Measurements from ENCODE around the gene PIK3AP1.
A peak's percentile ranks its signal among the peaks of the same experiment; 100 is the strongest.

Gene PIK3AP1

DNA sequence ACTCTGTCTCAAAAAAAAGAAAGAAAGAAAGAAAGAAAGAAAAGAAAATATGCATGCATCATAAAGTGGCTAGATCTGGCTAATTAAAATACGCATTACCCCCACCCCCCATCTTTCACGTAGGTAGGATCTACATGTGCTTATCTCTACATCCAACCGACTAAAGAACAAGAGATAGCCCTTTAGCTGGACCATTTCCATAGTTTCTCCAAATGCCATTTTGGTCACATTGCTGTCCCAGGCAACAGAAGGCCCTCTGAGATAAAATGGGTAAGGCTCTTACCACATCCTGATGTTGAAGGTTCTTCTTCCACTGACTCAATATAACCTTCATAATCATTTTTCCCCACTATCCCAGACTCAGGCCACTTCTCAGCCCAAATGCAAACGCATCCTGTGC, 31.5 kb downstream of the PIK3AP1 start:
- TF ChIP-seq, protein P1, sequence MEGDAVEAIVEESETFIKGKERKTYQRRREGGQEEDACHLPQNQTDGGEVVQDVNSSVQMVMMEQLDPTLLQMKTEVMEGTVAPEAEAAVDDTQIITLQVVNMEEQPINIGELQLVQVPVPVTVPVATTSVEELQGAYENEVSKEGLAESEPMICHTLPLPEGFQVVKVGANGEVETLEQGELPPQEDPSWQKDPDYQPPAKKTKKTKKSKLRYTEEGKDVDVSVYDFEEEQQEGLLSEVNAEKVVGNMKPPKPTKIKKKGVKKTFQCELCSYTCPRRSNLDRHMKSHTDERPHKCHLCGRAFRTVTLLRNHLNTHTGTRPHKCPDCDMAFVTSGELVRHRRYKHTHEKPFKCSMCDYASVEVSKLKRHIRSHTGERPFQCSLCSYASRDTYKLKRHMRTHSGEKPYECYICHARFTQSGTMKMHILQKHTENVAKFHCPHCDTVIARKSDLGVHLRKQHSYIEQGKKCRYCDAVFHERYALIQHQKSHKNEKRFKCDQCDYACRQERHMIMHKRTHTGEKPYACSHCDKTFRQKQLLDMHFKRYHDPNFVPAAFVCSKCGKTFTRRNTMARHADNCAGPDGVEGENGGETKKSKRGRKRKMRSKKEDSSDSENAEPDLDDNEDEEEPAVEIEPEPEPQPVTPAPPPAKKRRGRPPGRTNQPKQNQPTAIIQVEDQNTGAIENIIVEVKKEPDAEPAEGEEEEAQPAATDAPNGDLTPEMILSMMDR (conservative IDR thresholded peaks at IDR 0.05; ENCODE audit: low read depth, low read length): no peak
- DNase-seq (ENCODE audit: low read depth): no peak

DNA sequence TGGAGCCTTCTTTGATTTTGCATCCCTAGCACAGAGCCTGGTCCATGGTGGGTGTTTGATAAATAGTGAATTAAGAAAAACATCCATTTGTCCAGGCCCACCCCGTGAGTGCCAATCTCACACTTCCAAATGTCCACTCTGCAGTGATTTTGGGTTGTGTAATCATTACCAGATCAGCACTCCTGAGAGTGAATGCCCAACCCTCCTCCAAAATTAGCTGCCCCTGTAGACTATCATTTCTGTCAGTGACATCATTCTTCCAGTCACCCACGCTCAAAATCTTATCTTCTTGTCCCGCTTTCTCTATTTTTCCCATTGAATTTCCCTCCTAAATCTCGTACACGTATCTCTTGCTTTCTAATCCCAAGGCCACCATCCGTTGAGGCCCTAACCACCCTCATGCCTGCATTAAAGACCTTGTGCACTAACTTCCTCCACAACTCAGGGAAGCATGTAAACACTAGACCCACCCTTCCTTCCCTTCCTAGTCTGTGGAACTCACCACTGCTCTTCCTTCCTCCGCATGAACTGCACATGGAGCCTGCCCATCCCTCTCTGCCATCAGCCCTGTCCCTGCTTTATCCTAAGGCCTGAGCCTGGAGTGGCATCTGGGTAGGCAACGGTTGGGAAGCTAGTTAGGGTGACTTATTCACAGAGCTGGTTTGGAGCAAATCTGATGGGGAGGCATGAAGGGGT, 32.8 kb downstream of the PIK3AP1 start:
- TF ChIP-seq, protein P1 (conservative IDR thresholded peaks at IDR 0.05; ENCODE audit: low read depth, low read length): no peak
- H3K4me3 ChIP-seq (ENCODE audit: low read length): no peak overlapping the region
- DNase-seq (ENCODE audit: low read depth): no peak

More for the DNA sequence above, 31.5 kb downstream of the PIK3AP1 start:
- H3K4me3 ChIP-seq (ENCODE audit: low read length): no peak overlapping the region

DNA sequence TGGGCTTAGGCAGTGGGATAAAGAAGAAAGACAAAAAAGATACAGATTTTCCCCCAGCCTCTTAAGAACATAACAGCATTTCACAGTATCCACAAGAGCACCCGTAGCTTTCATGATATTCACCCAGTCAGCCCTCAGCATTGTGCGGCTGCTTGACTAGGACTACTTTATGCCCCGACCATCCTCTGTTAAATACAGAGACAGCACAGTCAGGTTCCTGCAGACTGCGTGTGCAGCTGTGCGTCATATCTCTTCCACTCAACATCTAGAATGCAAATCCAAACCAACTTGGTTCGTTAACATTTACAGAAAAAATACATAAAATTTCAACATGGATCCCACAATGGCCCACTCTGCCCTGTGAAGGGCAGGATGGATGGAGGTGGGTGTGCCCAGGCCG, 33.8 kb downstream of the PIK3AP1 start:
- DNase-seq (ENCODE audit: low read depth): no peak
- TF ChIP-seq, protein P1 (conservative IDR thresholded peaks at IDR 0.05; ENCODE audit: low read depth, low read length): no peak
- H3K4me3 ChIP-seq (ENCODE audit: low read length): no peak overlapping the region

DNA sequence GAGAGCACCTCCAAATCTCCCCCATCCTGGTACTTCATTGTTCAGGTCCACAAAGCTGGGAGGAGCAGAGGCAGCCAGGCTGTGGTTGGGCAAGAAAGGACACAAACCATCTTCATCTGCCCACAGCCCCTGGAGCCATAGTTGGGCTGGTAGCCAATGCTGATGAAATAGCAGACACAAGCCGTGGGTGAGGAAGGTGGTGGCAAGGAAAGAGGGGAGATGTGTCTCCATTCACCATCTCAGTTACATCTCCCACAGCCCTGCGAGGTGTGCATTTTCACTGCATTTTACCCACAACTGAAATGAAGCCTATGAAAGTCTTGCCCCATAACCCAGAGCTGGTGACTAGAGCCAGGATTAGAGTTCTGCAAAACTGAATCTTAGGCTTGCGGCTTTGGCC, 35.0 kb downstream of the PIK3AP1 start:
- no peak overlapping the region for H3K4me3 ChIP-seq (ENCODE audit: low read length)
- no peak for DNase-seq (ENCODE audit: low read depth)
- TF ChIP-seq, protein P1 (conservative IDR thresholded peaks at IDR 0.05; ENCODE audit: low read depth, low read length): no peak

DNA sequence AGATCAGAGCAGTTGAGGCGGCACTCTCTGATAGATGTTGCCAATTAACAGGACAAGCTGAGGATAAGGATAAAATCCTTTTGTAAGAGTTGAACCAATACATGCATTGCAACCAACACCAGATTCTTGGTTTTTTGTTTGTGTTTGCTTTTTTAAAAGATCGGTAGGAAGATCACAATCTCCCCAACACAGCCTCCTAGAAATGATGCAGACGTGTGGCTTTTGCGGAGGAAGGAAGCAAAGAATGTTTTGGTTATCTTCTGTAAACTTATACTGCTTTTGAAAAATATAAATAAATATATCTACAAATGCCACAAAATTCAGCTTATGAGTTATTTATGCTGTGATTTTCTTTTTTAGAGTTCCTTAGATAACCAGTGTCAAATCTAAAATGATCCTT, 35.5 kb downstream of the PIK3AP1 start:
- DNase-seq (ENCODE audit: low read depth): no peak
- TF ChIP-seq, protein P1 (conservative IDR thresholded peaks at IDR 0.05; ENCODE audit: low read depth, low read length): no peak
- no peak overlapping the region for H3K4me3 ChIP-seq (ENCODE audit: low read length)

DNA sequence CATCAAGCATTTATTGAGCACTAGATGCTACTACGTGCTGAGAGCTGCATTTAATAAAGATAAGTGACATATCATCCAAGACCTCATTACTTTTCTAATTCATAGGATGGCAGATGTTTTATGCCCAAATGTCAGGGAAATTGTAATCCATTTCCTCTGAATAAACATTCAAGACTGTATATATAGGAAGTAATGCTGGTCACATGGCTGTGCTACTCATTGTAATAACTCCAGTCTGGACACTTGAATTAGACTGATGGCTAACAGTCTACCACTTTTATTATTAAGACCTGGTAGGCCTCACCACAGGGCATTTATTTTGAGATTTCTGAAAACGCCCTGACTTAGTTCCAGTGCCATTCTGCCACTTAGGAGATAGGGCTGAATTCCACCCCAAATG, 36.6 kb downstream of the PIK3AP1 start:
- TF ChIP-seq, protein P1 (conservative IDR thresholded peaks at IDR 0.05; ENCODE audit: low read depth, low read length): no peak

DNA sequence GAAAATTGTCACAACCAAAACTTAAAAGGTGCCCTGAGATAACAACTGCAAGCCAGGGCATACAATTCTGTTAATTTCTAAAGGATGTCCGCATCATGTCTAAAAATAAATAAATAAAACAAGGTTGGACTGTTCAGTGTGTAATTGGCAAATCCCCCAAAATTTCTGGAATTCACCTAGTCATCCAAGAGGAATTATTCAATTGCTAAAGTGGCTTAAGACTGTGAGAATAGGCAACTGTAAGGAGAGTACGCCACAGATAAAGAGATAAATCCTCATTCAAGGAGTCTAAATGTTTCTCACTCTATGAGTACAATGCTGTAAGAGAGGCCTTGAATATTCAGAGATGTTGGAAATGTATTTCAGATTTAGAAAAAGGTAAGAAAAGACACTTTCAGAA, 37.2 kb downstream of the PIK3AP1 start:
- no peak overlapping the region for H3K4me3 ChIP-seq (ENCODE audit: low read length)
- TF ChIP-seq, protein P1 (conservative IDR thresholded peaks at IDR 0.05; ENCODE audit: low read depth, low read length): no peak
- DNase-seq (ENCODE audit: low read depth): peak; percentile 8

More for the DNA sequence above, 36.6 kb downstream of the PIK3AP1 start:
- DNase-seq (ENCODE audit: low read depth): no peak
- no peak overlapping the region for H3K4me3 ChIP-seq (ENCODE audit: low read length)
